ENCODE data around the gene SMC1A.
A peak's percentile ranks its signal among the peaks of the same experiment; 100 is the strongest.

DNA sequence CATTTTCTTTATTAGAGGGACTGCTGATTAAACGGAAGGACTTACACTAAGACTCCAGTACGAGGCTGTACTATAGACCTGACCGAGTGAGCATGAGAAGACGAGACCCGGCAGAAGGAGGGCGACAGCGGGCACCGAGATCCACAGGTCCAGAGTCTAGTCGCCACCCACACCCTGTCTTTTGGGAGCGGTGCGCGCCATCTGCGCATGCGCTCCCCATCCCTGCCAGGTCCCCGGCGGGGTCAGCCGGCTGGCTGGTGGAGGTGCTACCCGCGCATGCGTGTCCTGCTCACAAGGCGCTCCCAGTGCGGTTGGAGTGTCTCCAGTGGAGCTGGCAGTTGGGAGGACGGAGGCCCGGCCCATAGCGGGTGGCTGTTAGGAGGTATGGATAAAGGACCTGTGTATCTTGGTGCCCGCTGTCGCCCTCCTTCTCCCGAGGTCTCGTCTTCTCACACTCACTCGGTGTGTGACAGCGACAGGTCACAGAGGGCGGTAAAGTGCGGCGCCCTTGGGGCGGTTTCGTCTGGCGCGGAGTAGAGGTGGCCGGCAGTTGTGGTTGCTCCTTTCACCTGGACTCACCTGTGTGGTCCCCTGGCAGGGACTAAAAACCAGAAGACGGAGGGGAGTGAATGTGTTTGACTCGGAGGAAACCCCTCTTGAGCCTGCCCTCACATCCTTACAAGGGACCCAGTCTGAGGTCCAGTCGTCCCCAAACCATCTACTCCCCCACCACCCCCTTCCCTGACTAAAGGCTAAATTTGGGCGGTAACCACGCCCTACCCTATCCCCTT lies 19.3 kb upstream of the SMC1A start:
- TF ChIP-seq POLR2A (IDR thresholded peaks at IDR 0.05): peak in 1 of 4 donors; percentile 39
- TF ChIP-seq POLR2AphosphoS5 (IDR thresholded peaks at IDR 0.05): peak in 1 of 2 donors; percentile 56
- TF ChIP-seq, protein P1, sequence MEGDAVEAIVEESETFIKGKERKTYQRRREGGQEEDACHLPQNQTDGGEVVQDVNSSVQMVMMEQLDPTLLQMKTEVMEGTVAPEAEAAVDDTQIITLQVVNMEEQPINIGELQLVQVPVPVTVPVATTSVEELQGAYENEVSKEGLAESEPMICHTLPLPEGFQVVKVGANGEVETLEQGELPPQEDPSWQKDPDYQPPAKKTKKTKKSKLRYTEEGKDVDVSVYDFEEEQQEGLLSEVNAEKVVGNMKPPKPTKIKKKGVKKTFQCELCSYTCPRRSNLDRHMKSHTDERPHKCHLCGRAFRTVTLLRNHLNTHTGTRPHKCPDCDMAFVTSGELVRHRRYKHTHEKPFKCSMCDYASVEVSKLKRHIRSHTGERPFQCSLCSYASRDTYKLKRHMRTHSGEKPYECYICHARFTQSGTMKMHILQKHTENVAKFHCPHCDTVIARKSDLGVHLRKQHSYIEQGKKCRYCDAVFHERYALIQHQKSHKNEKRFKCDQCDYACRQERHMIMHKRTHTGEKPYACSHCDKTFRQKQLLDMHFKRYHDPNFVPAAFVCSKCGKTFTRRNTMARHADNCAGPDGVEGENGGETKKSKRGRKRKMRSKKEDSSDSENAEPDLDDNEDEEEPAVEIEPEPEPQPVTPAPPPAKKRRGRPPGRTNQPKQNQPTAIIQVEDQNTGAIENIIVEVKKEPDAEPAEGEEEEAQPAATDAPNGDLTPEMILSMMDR (IDR thresholded peaks at IDR 0.05): no peak
- TF ChIP-seq EP300 (IDR thresholded peaks at IDR 0.05): no peak
